IMR-90 (cell line): ENCODE results near the gene TBC1D17. TPM values are rescaled to one million over a fixed set of nuclear protein-coding genes. Genes with fewer than 3 reads are reported as not detected.
A peak's percentile ranks its signal among the peaks of the same experiment; 100 is the strongest.

Experiments
- ATAC-seq: fragments of 200-7000 bp; cut with Tn5 transposase; 2 replicates; pipeline ENCODE4 v1.9.1; 2020; ENCODE audit warnings: low read depth, mild to moderate bottlenecking, moderate library complexity
- BruUV-seq: library from RNA; stranded (reverse); fragments of 400-500 nt; replicated peaks from 2 replicates; lab custom pipeline; 2021; lab: Mats Ljungman, UMichigan
- CTCF ChIA-PET: fragments of 300-600 bp; formaldehyde crosslinking; extraction: SDS; loops from one replicate; lab custom pipeline; 2021; ENCODE audit warnings: antibody characterized with exemption; lab: Yijun Ruan, JAX
- POLR2A ChIA-PET: fragments of 300-600 bp; sonication (Branson Sonifier 250); formaldehyde crosslinking; loops from one replicate; lab custom pipeline; 2022; ENCODE audit warnings: antibody characterized with exemption; ENCODE audit not compliant: unreplicated experiment; lab: Charles Lee
- DNase-seq: peaks from one replicate; pipeline ENCODE4 v3.0.0; 2013
- H2AFZ ChIP-seq: replicated peaks from 2 replicates; pipeline ENCODE3; 2013; ENCODE audit warnings: low read length, mild to moderate bottlenecking; ENCODE audit not compliant: poor library complexity
- H2AK5ac ChIP-seq: 2 replicates; pipeline ENCODE4 v1.6.1; 2013; ENCODE audit warnings: low read depth, low read length, inconsistent platforms
- H2AK9ac ChIP-seq: replicated peaks from 2 replicates; pipeline ENCODE3; 2013; ENCODE audit warnings: mild to moderate bottlenecking, low read depth, low read length, moderate library complexity; ENCODE audit not compliant: poor library complexity
- H2BK120ac ChIP-seq: 2 replicates; pipeline ENCODE4 v1.6.1; 2013; ENCODE audit warnings: low read depth, low read length, inconsistent platforms
- H2BK15ac ChIP-seq: 3 replicates; pipeline ENCODE4 v1.6.1; 2013; ENCODE audit warnings: low read depth, low read length, inconsistent platforms
- H2BK20ac ChIP-seq: 2 replicates; pipeline ENCODE4 v1.6.1; 2013; ENCODE audit warnings: low read depth, mild to moderate bottlenecking, inconsistent platforms, low read length, moderate library complexity
- H2BK5ac ChIP-seq: 2 replicates; pipeline ENCODE4 v1.6.1; 2013; ENCODE audit warnings: mild to moderate bottlenecking, low read depth, low read length, inconsistent platforms; ENCODE audit not compliant: poor library complexity, severe bottlenecking
- H3K14ac ChIP-seq: replicated peaks from 2 replicates; pipeline ENCODE4 v1.6.1; 2013; ENCODE audit warnings: low read depth, low read length, inconsistent platforms
- H3K18ac ChIP-seq: 2 replicates; pipeline ENCODE4 v1.6.1; 2013; ENCODE audit warnings: low read depth, low read length, control low read depth
- H3K23ac ChIP-seq: 2 replicates; pipeline ENCODE4 v1.6.1; 2013; ENCODE audit warnings: low read depth, low read length, inconsistent platforms
- H3K27ac ChIP-seq: 2 replicates; pipeline ENCODE4 v1.5.1; 2013; ENCODE audit warnings: mild to moderate bottlenecking, control low read depth, low read length; ENCODE audit not compliant: insufficient read depth
- H3K27me3 ChIP-seq: 2 replicates; pipeline ENCODE4 v1.6.1; 2013; ENCODE audit warnings: low read length; ENCODE audit not compliant: control insufficient read depth, insufficient read depth
- H3K36me3 ChIP-seq: 2 replicates; pipeline ENCODE4 v1.6.1; 2013; ENCODE audit warnings: low read length, mixed read lengths; ENCODE audit not compliant: control insufficient read depth, insufficient read depth
- H3K4ac ChIP-seq: 2 replicates; pipeline ENCODE4 v1.6.1; 2013; ENCODE audit warnings: low read depth, low read length, inconsistent platforms
- H3K4me1 ChIP-seq: 2 replicates; pipeline ENCODE4 v1.6.1; 2013; ENCODE audit warnings: low read length, mixed read lengths; ENCODE audit not compliant: control insufficient read depth, insufficient read depth
- H3K4me2 ChIP-seq: 2 replicates; pipeline ENCODE4 v1.6.1; 2013; ENCODE audit warnings: low read depth, mild to moderate bottlenecking, control low read depth, low read length, moderate library complexity
- H3K4me3 ChIP-seq: 2 replicates; pipeline ENCODE4 v1.5.1; 2013; ENCODE audit warnings: low read depth, mild to moderate bottlenecking, control low read depth, low read length, moderate library complexity; ENCODE audit not compliant: insufficient read depth
- H3K56ac ChIP-seq: 2 replicates; pipeline ENCODE4 v1.6.1; 2013; ENCODE audit warnings: low read length, inconsistent platforms; ENCODE audit not compliant: insufficient read depth; ENCODE audit errors: extremely low read depth
- H3K79me1 ChIP-seq, 2 experiments: 2 replicates each; pipeline ENCODE4 v1.6.1; 2013; ENCODE audit warnings: low read length in 2 of 2, inconsistent platforms in 1 of 2, low read depth in 1 of 2
- H3K9ac ChIP-seq: 2 replicates; pipeline ENCODE4 v1.6.1; 2013; ENCODE audit warnings: low read depth, low read length, control low read depth
- H3K9me1 ChIP-seq: 2 replicates; pipeline ENCODE4 v1.6.1; 2013; ENCODE audit warnings: low read length, inconsistent platforms; ENCODE audit not compliant: insufficient read depth
- H3K9me3 ChIP-seq: 2 replicates; pipeline ENCODE4 v1.6.1; 2013; ENCODE audit warnings: low read length; ENCODE audit not compliant: control insufficient read depth, insufficient read depth
- H4K20me1 ChIP-seq: 2 replicates; pipeline ENCODE4 v1.6.1; 2013; ENCODE audit warnings: low read length, inconsistent platforms; ENCODE audit not compliant: insufficient read depth
- H4K5ac ChIP-seq: 2 replicates; pipeline ENCODE4 v1.6.1; 2013; ENCODE audit warnings: mild to moderate bottlenecking, low read depth, low read length, control low read depth
- H4K8ac ChIP-seq, 2 experiments: 2 replicates each; pipeline ENCODE4 v1.6.1; 2013; ENCODE audit warnings: low read depth in 2 of 2, low read length in 2 of 2, control low read depth in 1 of 2, inconsistent platforms in 1 of 2
- H4K91ac ChIP-seq: 2 replicates; pipeline ENCODE4 v1.6.1; 2013; ENCODE audit warnings: low read depth, low read length, inconsistent platforms; ENCODE audit not compliant: insufficient read depth
- BHLHE40 ChIP-seq: fragments of 150-350 bp; IDR thresholded peaks from 2 replicates; pipeline ENCODE4 v1.6.1; 2016; ENCODE audit warnings: mild to moderate bottlenecking, low read depth, low read length
- CEBPB ChIP-seq: IDR thresholded peaks from 2 replicates; pipeline ENCODE4 v1.6.1; 2012; ENCODE audit warnings: low read depth, low read length, improper control_type of control experiment
- CHD1 ChIP-seq: IDR thresholded peaks from 2 replicates; pipeline ENCODE4 v1.6.1; 2012; ENCODE audit warnings: low read depth, low read length, improper control_type of control experiment
- FOS ChIP-seq: fragments of 150-350 bp; IDR thresholded peaks from 2 replicates; pipeline ENCODE4 v1.6.1; 2016; ENCODE audit warnings: low read depth, low read length
- MAFK ChIP-seq: IDR thresholded peaks from 2 replicates; pipeline ENCODE4 v1.6.1; 2012; ENCODE audit warnings: low read depth, low read length, improper control_type of control experiment
- MAZ ChIP-seq: IDR thresholded peaks from 2 replicates; pipeline ENCODE4 v1.6.1; 2012; ENCODE audit warnings: low read depth, mild to moderate bottlenecking, low read length, improper control_type of control experiment, moderate library complexity, borderline replicate concordance
- NFE2L2 ChIP-seq: fragments of 150-350 bp; IDR thresholded peaks from 2 replicates; pipeline ENCODE4 v1.6.1; 2016; ENCODE audit warnings: low read depth, mild to moderate bottlenecking, low read length
- POLR2A ChIP-seq: IDR thresholded peaks from 2 replicates; pipeline ENCODE4 v1.6.1; 2012; ENCODE audit warnings: mild to moderate bottlenecking, low read depth, low read length
- RAD21 ChIP-seq: IDR thresholded peaks from 2 replicates; pipeline ENCODE4 v1.6.1; 2012; ENCODE audit warnings: low read length, improper control_type of control experiment
- RFX5 ChIP-seq: IDR thresholded peaks from 2 replicates; pipeline ENCODE4 v1.8.0; 2012; ENCODE audit warnings: low read depth, mild to moderate bottlenecking, low read length, moderate library complexity
- SMC3 ChIP-seq: fragments of 150-350 bp; IDR thresholded peaks from 2 replicates; pipeline ENCODE4 v1.6.1; 2016; ENCODE audit warnings: low read depth, mild to moderate bottlenecking, antibody characterized with exemption, low read length, moderate library complexity
- whole genome bisulfite sequencing, 2 experiments: methylation state at CpG; one replicate each; pipeline versions ENCODE4 v1.1.5 to v1.1.7; 2013; ENCODE audit warnings: missing lambda C conversion rate in 2 of 2; ENCODE audit not compliant: insufficient read length in 1 of 2; ENCODE audit errors: extremely low coverage in 2 of 2; 5-methylcytosine and 5-hydroxymethylcytosine counted together
- dilution Hi-C: fragments of 300-500 bp; cut with HindIII; formaldehyde crosslinking; loops from one replicate; pipeline ENCODE4 v1.14.3; 2018; ENCODE audit warnings: low sequenced_read_pairs; ENCODE audit not compliant: unreplicated experiment
- in situ Hi-C: fragments of 300-500 bp; cut with MboI; formaldehyde crosslinking; loops from 3 replicates; pipeline ENCODE4 v1.14.3; 2019; ENCODE audit warnings: low sequenced_read_pairs, inconsistent platforms, mixed read lengths
- intact Hi-C: fragments of 100-400 bp; cut with micrococcal nuclease; formaldehyde crosslinking; loops from 2 replicates; pipeline ENCODE4 v1.10.0; 2022
- polyA plus RNA-seq, 3 experiments: library from polyadenylated mRNA; depleted of rRNA; stranded (reverse); fragments of >200 nt; gene quantifications; 2 replicates each; pipeline ENCODE4 v1.2.3, GENCODE V29; 2012; ENCODE audit warnings: low replicate concordance in 1 of 3
- total RNA-seq: library from RNA; depleted of rRNA; stranded (reverse); fragments of >200 nt; gene quantifications from 2 replicates; pipeline ENCODE4 v1.2.3, GENCODE V29; 2012
- TF ChIP-seq, protein P1 (sequence below): fragments of 150-350 bp; IDR thresholded peaks from 2 replicates; pipeline ENCODE4 v1.6.1; 2016; ENCODE audit warnings: low read depth, mild to moderate bottlenecking, low read length, moderate library complexity, borderline replicate concordance
- TF ChIP-seq, protein P2 (sequence below): conservative IDR thresholded peaks from 2 replicates; pipeline ENCODE4 v1.5.1; 2012; ENCODE audit warnings: mild to moderate bottlenecking, low read depth, low read length, improper control_type of control experiment
- TF ChIP-seq, protein P3 (sequence below): fragments of 150-350 bp; IDR thresholded peaks from 2 replicates; pipeline ENCODE4 v1.6.1; 2017; ENCODE audit warnings: mild to moderate bottlenecking, antibody characterized with exemption, low read length, low read depth

TBC1D17 gene
- total and polyA plus RNA-seq, 2 of the 4 experiments (the other 2 are of a cell fraction): 1.1 to 27.8 TPM

DNA sequence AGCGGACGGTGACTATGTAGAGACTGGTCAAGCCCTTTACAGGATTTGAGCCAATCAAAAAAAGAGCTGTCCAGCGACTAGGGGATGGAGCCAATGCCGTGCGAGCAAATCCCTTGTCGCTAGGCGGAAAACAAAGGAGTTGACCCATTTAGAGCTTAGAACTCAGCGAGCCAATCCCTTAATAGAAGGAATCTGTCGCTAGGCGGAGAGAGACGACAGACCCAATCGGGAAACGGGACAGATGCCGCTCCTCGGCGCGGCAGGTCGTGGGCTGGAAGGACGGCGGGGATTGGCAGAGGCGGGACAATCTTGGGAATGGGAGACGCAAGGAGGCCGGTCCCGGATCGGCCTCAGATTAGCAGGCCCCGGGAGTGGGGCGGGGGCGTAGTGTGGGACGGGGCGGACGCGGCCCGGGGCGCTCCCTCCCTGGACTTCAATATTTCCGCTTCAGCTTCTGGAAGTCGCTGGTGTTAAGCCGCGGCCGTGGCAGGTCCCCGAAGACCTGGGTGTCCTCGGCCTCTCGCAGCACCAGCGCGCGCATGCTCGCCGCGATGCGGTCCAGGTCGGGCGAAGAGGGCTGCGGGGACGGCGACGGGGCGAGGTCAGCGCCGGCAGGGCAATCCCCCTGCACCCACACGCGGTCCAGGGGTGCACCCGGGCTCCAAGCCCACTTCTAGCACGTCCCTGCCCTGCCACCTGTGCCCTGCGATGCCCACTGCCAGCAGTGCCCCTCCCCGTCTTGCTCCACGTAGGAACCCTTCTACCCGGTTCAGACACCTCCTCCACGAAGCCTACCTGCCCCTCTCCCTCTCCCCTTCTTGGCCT, 7.8 kb upstream of the TBC1D17 start:
- H3K14ac ChIP-seq: peak overlapping the region; percentile 98
- H3K4me2 ChIP-seq: peak overlapping the region; percentile 94
- no peaks in the 10 kb centered on the region for H3K9me3 ChIP-seq
- H3K56ac ChIP-seq: peak overlapping the region; percentile 14; the same call in 1 of the 2 replicates
- peak overlapping the region; percentile 72 for H4K91ac ChIP-seq
- H3K27me3 ChIP-seq: no peaks in the 10 kb centered on the region
- peak overlapping the region; percentile 99 for H3K4ac ChIP-seq
- 2% methylated on average over 48 of the region's 67 CpGs; no CpG with 5 or more reads in 1 of the 2 experiments for WGBS, 2 experiments
- H3K4me3 ChIP-seq: peak overlapping the region; percentile 43
- peak overlapping the region; percentile 66 for H3K9ac ChIP-seq
- dilution Hi-C loops (no loop called here), intact Hi-C loops (no loop called here), in situ Hi-C loops (no loop called here)
- H2AK9ac ChIP-seq: peak overlapping the region; percentile 94
- DNase-seq (peak; percentile 100), ATAC-seq (peak; percentile 81)
- H3K36me3 ChIP-seq: peaks cover 7% of the 10 kb centered on the region
- peaks cover 10% of the 10 kb centered on the region for H3K9me1 ChIP-seq
- peaks cover 7% of the 10 kb centered on the region for H3K4me1 ChIP-seq
- H3K23ac ChIP-seq: peak overlapping the region; percentile 94
- H3K18ac ChIP-seq: peak overlapping the region; percentile 17; the same call in 1 of the 2 replicates
- no peak overlapping the region for H2BK20ac ChIP-seq
- BruUV-seq: TSS peak; percentile 61
- POLR2A ChIA-PET: interaction anchor here (0.5 to 1.0 kb wide), 3 partner anchors 57 to 64 kb away, joined by 3 to 7 read pairs (median 4); no protein-coding TSS in a partner anchor
- peak overlapping the region; percentile 84 to 98 for H4K8ac ChIP-seq
- peak overlapping the region; percentile 74 for H2BK5ac ChIP-seq
- CTCF ChIA-PET: no interaction called here
- H3K27ac ChIP-seq: peak overlapping the region; percentile 74
- TF ChIP-seq, protein P1, sequence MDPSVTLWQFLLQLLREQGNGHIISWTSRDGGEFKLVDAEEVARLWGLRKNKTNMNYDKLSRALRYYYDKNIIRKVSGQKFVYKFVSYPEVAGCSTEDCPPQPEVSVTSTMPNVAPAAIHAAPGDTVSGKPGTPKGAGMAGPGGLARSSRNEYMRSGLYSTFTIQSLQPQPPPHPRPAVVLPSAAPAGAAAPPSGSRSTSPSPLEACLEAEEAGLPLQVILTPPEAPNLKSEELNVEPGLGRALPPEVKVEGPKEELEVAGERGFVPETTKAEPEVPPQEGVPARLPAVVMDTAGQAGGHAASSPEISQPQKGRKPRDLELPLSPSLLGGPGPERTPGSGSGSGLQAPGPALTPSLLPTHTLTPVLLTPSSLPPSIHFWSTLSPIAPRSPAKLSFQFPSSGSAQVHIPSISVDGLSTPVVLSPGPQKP: no peak
- no peak for TF ChIP-seq NFE2L2
- TF ChIP-seq SMC3: no peak
- peak; percentile 99 for TF ChIP-seq RFX5
- no peak for TF ChIP-seq MAFK
- TF ChIP-seq CEBPB: no peak
- TF ChIP-seq, protein P2, sequence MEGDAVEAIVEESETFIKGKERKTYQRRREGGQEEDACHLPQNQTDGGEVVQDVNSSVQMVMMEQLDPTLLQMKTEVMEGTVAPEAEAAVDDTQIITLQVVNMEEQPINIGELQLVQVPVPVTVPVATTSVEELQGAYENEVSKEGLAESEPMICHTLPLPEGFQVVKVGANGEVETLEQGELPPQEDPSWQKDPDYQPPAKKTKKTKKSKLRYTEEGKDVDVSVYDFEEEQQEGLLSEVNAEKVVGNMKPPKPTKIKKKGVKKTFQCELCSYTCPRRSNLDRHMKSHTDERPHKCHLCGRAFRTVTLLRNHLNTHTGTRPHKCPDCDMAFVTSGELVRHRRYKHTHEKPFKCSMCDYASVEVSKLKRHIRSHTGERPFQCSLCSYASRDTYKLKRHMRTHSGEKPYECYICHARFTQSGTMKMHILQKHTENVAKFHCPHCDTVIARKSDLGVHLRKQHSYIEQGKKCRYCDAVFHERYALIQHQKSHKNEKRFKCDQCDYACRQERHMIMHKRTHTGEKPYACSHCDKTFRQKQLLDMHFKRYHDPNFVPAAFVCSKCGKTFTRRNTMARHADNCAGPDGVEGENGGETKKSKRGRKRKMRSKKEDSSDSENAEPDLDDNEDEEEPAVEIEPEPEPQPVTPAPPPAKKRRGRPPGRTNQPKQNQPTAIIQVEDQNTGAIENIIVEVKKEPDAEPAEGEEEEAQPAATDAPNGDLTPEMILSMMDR: no peak
- TF ChIP-seq, protein P3, sequence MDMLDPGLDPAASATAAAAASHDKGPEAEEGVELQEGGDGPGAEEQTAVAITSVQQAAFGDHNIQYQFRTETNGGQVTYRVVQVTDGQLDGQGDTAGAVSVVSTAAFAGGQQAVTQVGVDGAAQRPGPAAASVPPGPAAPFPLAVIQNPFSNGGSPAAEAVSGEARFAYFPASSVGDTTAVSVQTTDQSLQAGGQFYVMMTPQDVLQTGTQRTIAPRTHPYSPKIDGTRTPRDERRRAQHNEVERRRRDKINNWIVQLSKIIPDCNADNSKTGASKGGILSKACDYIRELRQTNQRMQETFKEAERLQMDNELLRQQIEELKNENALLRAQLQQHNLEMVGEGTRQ: no peak
- no peak for TF ChIP-seq BHLHE40
- no peak; the same call in 1 of the 2 replicates for TF ChIP-seq POLR2A
- TF ChIP-seq MAZ: peak; percentile 52; the same call in 1 of the 2 replicates
- no peak; the same call in 1 of the 2 replicates for TF ChIP-seq FOS
- no peak for TF ChIP-seq RAD21
- no peak for TF ChIP-seq CHD1
- peak overlapping the region; percentile 100 for H2AK5ac ChIP-seq
- H2BK120ac ChIP-seq: peak overlapping the region; percentile 64
- no peak overlapping the region; the same call in 2 of the 3 replicates for H2BK15ac ChIP-seq
- peaks cover 18 to 60% of the 10 kb centered on the region in 2 experiments for H3K79me1 ChIP-seq
- H2AFZ ChIP-seq: peak overlapping the region; percentile 97
- H4K5ac ChIP-seq: peak overlapping the region; percentile 99
- H4K20me1 ChIP-seq: peaks cover 6% of the 10 kb centered on the region
